GM19193 (cell line): ENCODE data around the gene TRNAU1AP.
A peak's percentile ranks its signal among the peaks of the same experiment; 100 is the strongest.

Experiments used
- POLR2A ChIP-seq: IDR thresholded peaks from 4 replicates; pipeline ENCODE4 v1.6.1; 2011; ENCODE audit not compliant: insufficient read depth, insufficient read length; ENCODE audit errors: extremely low read depth

TRNAU1AP gene

GRCh38 chr1:28592321-28593071 is 39.6 kb downstream of the TRNAU1AP start:
- TF ChIP-seq POLR2A: peak; percentile 40

- no peak for TF ChIP-seq POLR2A
Measured at GRCh38 chr1:28595412-28596191, 42.7 kb downstream of the TRNAU1AP start.

GRCh38 chr1:28601696-28602095 is 48.8 kb downstream of the TRNAU1AP start:
- TF ChIP-seq POLR2A: no peak

GRCh38 chr1:28602536-28603439 is 49.9 kb downstream of the TRNAU1AP start:
- TF ChIP-seq POLR2A: no peak

- no peak for TF ChIP-seq POLR2A
Measured at GRCh38 chr1:28604411-28604810, 51.5 kb downstream of the TRNAU1AP start.

- TF ChIP-seq POLR2A: no peak
Measured at GRCh38 chr1:28604962-28605361, 52.1 kb downstream of the TRNAU1AP start.

GRCh38 chr1:28606771-28607170 is 53.9 kb downstream of the TRNAU1AP start:
- no peak for TF ChIP-seq POLR2A

- TF ChIP-seq POLR2A: no peak
Measured at GRCh38 chr1:28613175-28613574, 60.3 kb downstream of the TRNAU1AP start.
